HCT116 (cell line): Measurements from ENCODE around the gene AMPD3. TPM values are rescaled to one million over a fixed set of nuclear protein-coding genes. Genes with fewer than 3 reads are reported as not detected.

Experiments
- ATAC-seq: fragments of 200-7000 bp; cut with Tn5 transposase; 2 replicates; pipeline ENCODE4 v1.9.1; 2020; ENCODE audit warnings: mild to moderate bottlenecking, moderate library complexity
- BruUV-seq: library from RNA; stranded (reverse); fragments of 400-500 nt; replicated peaks from 2 replicates; lab custom pipeline; 2021; lab: Mats Ljungman, UMichigan
- CTCF ChIA-PET: fragments of 300-600 bp; sonication (Branson Sonifier 250); formaldehyde crosslinking; loops from one replicate; lab custom pipeline; 2021; ENCODE audit warnings: antibody characterized with exemption; lab: Charles Lee
- POLR2A ChIA-PET: fragments of 300-600, 350-600 bp; sonication (Branson Sonifier 250); formaldehyde crosslinking; loops from one replicate; lab custom pipeline; 2021; ENCODE audit warnings: antibody characterized with exemption; lab: Charles Lee
- RAD21 ChIA-PET, 2 experiments: fragments of 300-600 bp; sonication (Branson Sonifier 250); formaldehyde crosslinking; loops; one replicate each; lab custom pipeline; 2023; ENCODE audit warnings: low total read pairs in 2 of 2; ENCODE audit not compliant: uncharacterized antibody in 2 of 2, unreplicated experiment in 2 of 2, low non-redundant PET in 1 of 2; lab: Charles Lee
- DNase-seq: peaks from one replicate; pipeline ENCODE4 v3.0.0-alpha.2; 2010; ENCODE audit warnings: low read depth, low spot score
- H2AFZ ChIP-seq: fragments of 200-600 bp; shearing (Covaris generic), sonication (generic); 2 replicates; pipeline ENCODE4 v1.6.1; 2017; ENCODE audit warnings: low read depth, mixed run types, mixed read lengths, antibody characterized with exemption, low read length; ENCODE audit not compliant: poor library complexity, severe bottlenecking
- H3K27ac ChIP-seq: 2 replicates; pipeline ENCODE4 v1.5.1; 2012; ENCODE audit warnings: low read depth, low read length
- H3K27me3 ChIP-seq: fragments of 200-600 bp; sonication (generic); 2 replicates; pipeline ENCODE4 v1.6.1; 2016; ENCODE audit warnings: mixed run types, low read length, mixed read lengths; ENCODE audit not compliant: insufficient read depth
- H3K36me3 ChIP-seq, 2 experiments: fragments of 200-500 bp in 1 of 2; fragments of 200-600 bp in 1 of 2; sonication (Bioruptor generic) in 1 of 2; sonication (generic) in 1 of 2; 2 replicates each; pipeline versions ENCODE4 v1.5.1 to v1.6.1; 2014 to 2016; ENCODE audit warnings: low read length in 2 of 2, inconsistent platforms in 1 of 2, mixed read lengths in 1 of 2, mixed run types in 1 of 2; ENCODE audit not compliant: insufficient read depth in 2 of 2, control insufficient read depth in 1 of 2
- H3K4me1 ChIP-seq, 2 experiments: fragments of 200-600 bp in 1 of 2; sonication (generic) in 1 of 2; 2 replicates each; pipeline versions ENCODE4 v1.5.1 to v1.6.1; 2012 to 2017; ENCODE audit warnings: low read length in 2 of 2, inconsistent platforms in 1 of 2, mild to moderate bottlenecking in 1 of 2, mixed read lengths in 1 of 2, mixed run types in 1 of 2, moderate library complexity in 1 of 2; ENCODE audit not compliant: insufficient read depth in 2 of 2, control insufficient read depth in 1 of 2
- H3K4me2 ChIP-seq: fragments of 200-600 bp; sonication (generic); 2 replicates; pipeline ENCODE4 v1.6.1; 2017; ENCODE audit warnings: mixed run types, low read length, mixed read lengths
- H3K4me3 ChIP-seq, 2 experiments: fragments of 200-600 bp in 1 of 2; sonication (generic) in 1 of 2; replicated peaks in 1 of 2; 2 replicates each; pipeline ENCODE4 v1.5.1; 2011 to 2016; ENCODE audit warnings: low read length in 2 of 2, control low read depth in 1 of 2, low read depth in 1 of 2, mild to moderate bottlenecking in 1 of 2, mixed read lengths in 1 of 2, mixed run types in 1 of 2
- H3K79me2 ChIP-seq: fragments of 200-600 bp; sonication (generic); 2 replicates; pipeline ENCODE4 v1.6.1; 2017; ENCODE audit warnings: mild to moderate bottlenecking, mixed run types, low read length, moderate library complexity, mixed read lengths; ENCODE audit not compliant: insufficient read depth
- H3K9ac ChIP-seq: fragments of 200-600 bp; sonication (generic); 2 replicates; pipeline ENCODE4 v1.6.1; 2016; ENCODE audit warnings: low read length, mixed read lengths
- H3K9me2 ChIP-seq: fragments of 200-600 bp; sonication (generic), shearing (Covaris generic); 2 replicates; pipeline ENCODE4 v1.6.1; 2017; ENCODE audit warnings: mixed run types, mild to moderate bottlenecking, moderate library complexity; ENCODE audit not compliant: insufficient read depth
- H3K9me3 ChIP-seq, 2 experiments: fragments of 200-500 bp in 1 of 2; fragments of 200-600 bp in 1 of 2; sonication (Bioruptor generic) in 1 of 2; sonication (generic) in 1 of 2; 2 replicates each; pipeline ENCODE4 v1.6.1; 2014 to 2017; ENCODE audit warnings: low read length in 2 of 2, mixed read lengths in 2 of 2, inconsistent platforms in 1 of 2, low read depth in 1 of 2, mild to moderate bottlenecking in 1 of 2, mixed run types in 1 of 2, moderate library complexity in 1 of 2; ENCODE audit not compliant: control insufficient read depth in 1 of 2, insufficient read depth in 1 of 2
- H4K20me1 ChIP-seq: fragments of 200-600 bp; sonication (generic), shearing (Covaris generic); 2 replicates; pipeline ENCODE4 v1.6.1; 2017; ENCODE audit warnings: mixed run types, mild to moderate bottlenecking, moderate library complexity; ENCODE audit not compliant: insufficient read depth
- CEBPB ChIP-seq: IDR thresholded peaks from 2 replicates; pipeline ENCODE4 v1.6.1; 2012; ENCODE audit warnings: low read depth
- ELF1 ChIP-seq: IDR thresholded peaks from 2 replicates; pipeline ENCODE4 v1.6.1; 2012; ENCODE audit warnings: low read depth, borderline replicate concordance
- JUND ChIP-seq: IDR thresholded peaks from 2 replicates; pipeline ENCODE4 v1.6.1; 2012
- POLR2A ChIP-seq: IDR thresholded peaks from 2 replicates; pipeline ENCODE4 v1.7.0; 2011; ENCODE audit warnings: borderline replicate concordance; ENCODE audit not compliant: insufficient read depth, insufficient read length; ENCODE audit errors: extremely low read depth
- SRF ChIP-seq: IDR thresholded peaks from 2 replicates; pipeline ENCODE4 v1.6.1; 2012; ENCODE audit warnings: low read depth
- TCF7L2 ChIP-seq: IDR thresholded peaks from 2 replicates; pipeline ENCODE4 v1.7.0; 2011; ENCODE audit warnings: borderline replicate concordance, inconsistent platforms; ENCODE audit not compliant: insufficient read depth, insufficient read length; ENCODE audit errors: extremely low read depth
- ZFX ChIP-seq: fragments of 450-650 bp; IDR thresholded peaks from 2 replicates; pipeline ENCODE4 v1.6.1; 2017
- ZNF274 ChIP-seq: fragments of 200-500 bp; sonication (Bioruptor generic); IDR thresholded peaks from 2 replicates; pipeline ENCODE4 v1.6.1; 2014; ENCODE audit warnings: mild to moderate bottlenecking, low read depth, low read length, inconsistent platforms
- intact Hi-C: fragments of 100-400 bp; cut with micrococcal nuclease; formaldehyde crosslinking; loops from 2 replicates; pipeline ENCODE4 v1.10.0; 2022
- total RNA-seq: library from RNA; stranded (reverse); gene quantifications from one replicate; pipeline ENCODE4 v1.2.1, GENCODE V29; 2021; ENCODE audit not compliant: unreplicated experiment
- TF ChIP-seq, protein P1 (sequence below): IDR thresholded peaks from 2 replicates; pipeline ENCODE4 v1.6.1; 2012; ENCODE audit warnings: low read depth
- TF ChIP-seq, protein P2 (sequence below): IDR thresholded peaks from 2 replicates; pipeline ENCODE4 v1.6.1; 2011; ENCODE audit warnings: mild to moderate bottlenecking, low read length, moderate library complexity; ENCODE audit not compliant: insufficient replicate concordance; ENCODE audit errors: extremely low read depth
- TF ChIP-seq, protein P3 (sequence below): IDR thresholded peaks from 2 replicates; pipeline ENCODE4 v1.6.1; 2012

Gene AMPD3
- total RNA-seq, 1 experiment from 2014 or later = 25.9 TPM

DNA sequence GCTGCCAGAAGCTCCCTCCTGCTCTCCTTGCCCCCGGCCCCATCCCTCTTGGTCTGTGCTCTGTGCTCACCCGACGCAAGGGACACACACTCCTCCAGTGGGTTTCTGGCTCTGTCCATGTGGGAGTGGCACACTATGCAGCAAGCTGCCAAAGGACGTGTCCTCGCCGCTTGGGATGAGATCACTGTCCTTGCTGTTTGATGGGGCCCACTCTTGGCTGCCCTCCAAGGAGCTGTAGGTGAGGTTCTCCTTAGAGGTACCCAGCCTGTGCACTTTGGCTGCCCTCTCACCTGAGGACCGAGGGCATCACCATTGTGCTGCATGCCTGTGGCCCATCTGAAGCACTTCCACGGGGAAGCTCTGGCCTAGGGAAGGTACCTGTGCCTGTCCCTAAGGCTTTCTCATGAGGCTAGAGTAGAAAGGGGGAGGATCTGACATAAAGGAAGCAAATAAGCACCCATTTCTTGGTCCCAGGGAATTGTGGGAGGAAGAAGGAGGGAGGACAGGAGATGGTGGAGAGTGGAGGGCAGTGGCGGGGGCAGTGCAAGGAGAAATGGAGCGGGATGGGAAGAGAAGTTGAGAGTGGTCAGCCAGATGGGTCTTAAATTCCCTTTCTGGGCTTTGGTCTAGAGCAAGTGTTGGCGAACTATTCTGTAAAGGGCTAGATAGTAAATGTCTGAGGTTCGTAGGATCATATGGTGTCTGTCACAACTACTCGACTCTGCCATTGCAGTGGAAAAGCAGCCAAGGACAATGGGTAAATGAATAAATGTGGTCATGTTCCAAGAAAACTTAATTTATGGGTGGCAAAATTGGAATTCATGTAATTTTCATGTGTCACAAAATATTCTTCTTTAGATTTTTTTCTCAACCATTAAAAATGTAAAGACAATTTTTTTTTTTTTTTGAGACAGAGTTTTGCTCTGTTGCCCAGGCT, 47.0 kb upstream of the AMPD3 start:
- ChIA-PET POLR2A (interaction anchor here (1.2 kb wide), 1 partner anchor 328 kb away, joined by 4 read pairs; no protein-coding TSS in a partner anchor), RAD21 (no interaction called here), CTCF (interaction anchor here (1.0 to 1.3 kb wide), 4 partner anchors 42 to 329 kb away, joined by 3 to 4 read pairs (median 3); no protein-coding TSS in a partner anchor)
- Histone ChIP-seq H4K20me1 (no peaks in the 10 kb centered on the region), H3K9me2 (no peaks in the 10 kb centered on the region), H3K4me3 (no peak overlapping the region), H3K27ac (peak overlapping the region; percentile 31), H3K79me2 (no peaks in the 10 kb centered on the region), H3K9me3 (no peaks in the 10 kb centered on the region), H2AFZ (peak overlapping the region; percentile 45), H3K4me2 (peak overlapping the region; percentile 60), H3K27me3 (no peaks in the 10 kb centered on the region), H3K36me3 (no peaks in the 10 kb centered on the region), H3K9ac (peak overlapping the region; percentile 13; the same call in 1 of the 2 replicates), H3K4me1 (peaks cover 20 to 41% of the 10 kb centered on the region in 2 experiments)
- no TSS peak for BruUV-seq
- TF ChIP-seq, protein P1, sequence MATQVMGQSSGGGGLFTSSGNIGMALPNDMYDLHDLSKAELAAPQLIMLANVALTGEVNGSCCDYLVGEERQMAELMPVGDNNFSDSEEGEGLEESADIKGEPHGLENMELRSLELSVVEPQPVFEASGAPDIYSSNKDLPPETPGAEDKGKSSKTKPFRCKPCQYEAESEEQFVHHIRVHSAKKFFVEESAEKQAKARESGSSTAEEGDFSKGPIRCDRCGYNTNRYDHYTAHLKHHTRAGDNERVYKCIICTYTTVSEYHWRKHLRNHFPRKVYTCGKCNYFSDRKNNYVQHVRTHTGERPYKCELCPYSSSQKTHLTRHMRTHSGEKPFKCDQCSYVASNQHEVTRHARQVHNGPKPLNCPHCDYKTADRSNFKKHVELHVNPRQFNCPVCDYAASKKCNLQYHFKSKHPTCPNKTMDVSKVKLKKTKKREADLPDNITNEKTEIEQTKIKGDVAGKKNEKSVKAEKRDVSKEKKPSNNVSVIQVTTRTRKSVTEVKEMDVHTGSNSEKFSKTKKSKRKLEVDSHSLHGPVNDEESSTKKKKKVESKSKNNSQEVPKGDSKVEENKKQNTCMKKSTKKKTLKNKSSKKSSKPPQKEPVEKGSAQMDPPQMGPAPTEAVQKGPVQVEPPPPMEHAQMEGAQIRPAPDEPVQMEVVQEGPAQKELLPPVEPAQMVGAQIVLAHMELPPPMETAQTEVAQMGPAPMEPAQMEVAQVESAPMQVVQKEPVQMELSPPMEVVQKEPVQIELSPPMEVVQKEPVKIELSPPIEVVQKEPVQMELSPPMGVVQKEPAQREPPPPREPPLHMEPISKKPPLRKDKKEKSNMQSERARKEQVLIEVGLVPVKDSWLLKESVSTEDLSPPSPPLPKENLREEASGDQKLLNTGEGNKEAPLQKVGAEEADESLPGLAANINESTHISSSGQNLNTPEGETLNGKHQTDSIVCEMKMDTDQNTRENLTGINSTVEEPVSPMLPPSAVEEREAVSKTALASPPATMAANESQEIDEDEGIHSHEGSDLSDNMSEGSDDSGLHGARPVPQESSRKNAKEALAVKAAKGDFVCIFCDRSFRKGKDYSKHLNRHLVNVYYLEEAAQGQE = no peak
- TF ChIP-seq CEBPB = no peak
- TF ChIP-seq JUND = no peak
- TF ChIP-seq SRF = no peak
- TF ChIP-seq, protein P2, sequence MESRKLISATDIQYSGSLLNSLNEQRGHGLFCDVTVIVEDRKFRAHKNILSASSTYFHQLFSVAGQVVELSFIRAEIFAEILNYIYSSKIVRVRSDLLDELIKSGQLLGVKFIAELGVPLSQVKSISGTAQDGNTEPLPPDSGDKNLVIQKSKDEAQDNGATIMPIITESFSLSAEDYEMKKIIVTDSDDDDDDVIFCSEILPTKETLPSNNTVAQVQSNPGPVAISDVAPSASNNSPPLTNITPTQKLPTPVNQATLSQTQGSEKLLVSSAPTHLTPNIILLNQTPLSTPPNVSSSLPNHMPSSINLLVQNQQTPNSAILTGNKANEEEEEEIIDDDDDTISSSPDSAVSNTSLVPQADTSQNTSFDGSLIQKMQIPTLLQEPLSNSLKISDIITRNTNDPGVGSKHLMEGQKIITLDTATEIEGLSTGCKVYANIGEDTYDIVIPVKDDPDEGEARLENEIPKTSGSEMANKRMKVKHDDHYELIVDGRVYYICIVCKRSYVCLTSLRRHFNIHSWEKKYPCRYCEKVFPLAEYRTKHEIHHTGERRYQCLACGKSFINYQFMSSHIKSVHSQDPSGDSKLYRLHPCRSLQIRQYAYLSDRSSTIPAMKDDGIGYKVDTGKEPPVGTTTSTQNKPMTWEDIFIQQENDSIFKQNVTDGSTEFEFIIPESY = no peak
- no peak for TF ChIP-seq POLR2A
- TF ChIP-seq ZNF274 = no peak
- TF ChIP-seq, protein P3, sequence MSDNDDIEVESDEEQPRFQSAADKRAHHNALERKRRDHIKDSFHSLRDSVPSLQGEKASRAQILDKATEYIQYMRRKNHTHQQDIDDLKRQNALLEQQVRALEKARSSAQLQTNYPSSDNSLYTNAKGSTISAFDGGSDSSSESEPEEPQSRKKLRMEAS = 0 out of 2 replicates have a peak, but pooled peaks have one; percentile 9
- TF ChIP-seq TCF7L2 = peak; percentile 73
- TF ChIP-seq ELF1 = no peak
- TF ChIP-seq ZFX = no peak
- peak; percentile 39; the same call in 1 of the 2 replicates for ATAC-seq
- intact Hi-C loops = loop anchor here (2.0 kb wide), 3 partner anchors 41 to 251 kb away; no protein-coding TSS in a partner anchor
- no peak for DNase-seq
